GM12878 (cell line): Measurements from ENCODE around the gene KIF18A. TPM values are rescaled to one million over a fixed set of nuclear protein-coding genes. Genes with fewer than 3 reads are reported as not detected.
A peak's percentile ranks its signal among the peaks of the same experiment; 100 is the strongest.

Experiments
- ASH2L ChIP-seq: fragments of 300-600, 200-600 bp; sonication (generic); IDR thresholded peaks from 2 replicates; pipeline ENCODE4 v1.6.1; 2017; ENCODE audit warnings: low read depth, mild to moderate bottlenecking, borderline replicate concordance
- ATF3 ChIP-seq: IDR thresholded peaks from 2 replicates; pipeline ENCODE4 v1.6.1; 2011; ENCODE audit warnings: low read depth, mild to moderate bottlenecking, low read length, moderate library complexity, borderline replicate concordance; ENCODE audit errors: extremely low read depth
- CBFB ChIP-seq: IDR thresholded peaks from 2 replicates; pipeline ENCODE4 v1.6.1; 2016; ENCODE audit warnings: antibody characterized with exemption, low read depth
- CBX5 ChIP-seq: sonication (generic); IDR thresholded peaks from 2 replicates; pipeline ENCODE4 v1.6.1; 2016; ENCODE audit warnings: low read depth, moderate library complexity, mild to moderate bottlenecking, inconsistent platforms
- DPF2 ChIP-seq: fragments of 450-650 bp; IDR thresholded peaks from 2 replicates; pipeline ENCODE4 v1.6.1; 2017; ENCODE audit warnings: mild to moderate bottlenecking
- EGR1 ChIP-seq, 2 experiments: IDR thresholded peaks; 1 replicate in 1 of 2; 2 replicates in 1 of 2; pipeline ENCODE4 v1.6.1; 2011 to 2012; ENCODE audit warnings: low read depth in 2 of 2, low read length in 2 of 2, borderline replicate concordance in 1 of 2, mild to moderate bottlenecking in 1 of 2, moderate library complexity in 1 of 2
- GATAD2B ChIP-seq: fragments of 450-650 bp; conservative IDR thresholded peaks from 2 replicates; pipeline ENCODE4 v1.6.1; 2017; ENCODE audit warnings: low read depth, mild to moderate bottlenecking, moderate library complexity
- IRF4 ChIP-seq: IDR thresholded peaks from 2 replicates; pipeline ENCODE4 v1.6.1; 2011; ENCODE audit warnings: low read depth, low read length
- JUND ChIP-seq: IDR thresholded peaks from 2 replicates; pipeline ENCODE4 v1.6.1; 2012; ENCODE audit warnings: low read depth, mild to moderate bottlenecking, low read length, improper control_type of control experiment, moderate library complexity
- MTA2 ChIP-seq: fragments of 450-650 bp; IDR thresholded peaks from 2 replicates; pipeline ENCODE4 v1.6.1; 2016; ENCODE audit warnings: low read depth, mild to moderate bottlenecking, moderate library complexity
- NFYA ChIP-seq: IDR thresholded peaks from 2 replicates; pipeline ENCODE4 v1.6.1; 2011; ENCODE audit warnings: low read depth, mild to moderate bottlenecking, low read length, improper control_type of control experiment, borderline replicate concordance
- NR2C1 ChIP-seq: fragments of 450-650 bp; IDR thresholded peaks from 2 replicates; pipeline ENCODE4 v1.6.1; 2017; ENCODE audit warnings: antibody characterized with exemption, mild to moderate bottlenecking, moderate library complexity
- POLR2AphosphoS5 ChIP-seq: IDR thresholded peaks from 2 replicates; pipeline ENCODE4 v1.6.1; 2011; ENCODE audit warnings: mild to moderate bottlenecking, low read length, inconsistent platforms
- POU2F2 ChIP-seq: IDR thresholded peaks from 3 replicates; pipeline ENCODE4 v1.6.1; 2011; ENCODE audit warnings: low read depth, mild to moderate bottlenecking, low read length, borderline replicate concordance
- TARDBP ChIP-seq: IDR thresholded peaks from 2 replicates; pipeline ENCODE4 v1.6.1; 2016; ENCODE audit warnings: borderline replicate concordance
- ZNF24 ChIP-seq: fragments of 450-650 bp; IDR thresholded peaks from 2 replicates; pipeline ENCODE4 v1.6.1; 2017; ENCODE audit warnings: antibody characterized with exemption, mild to moderate bottlenecking
- ZNF274 ChIP-seq: IDR thresholded peaks from one replicate; pipeline ENCODE4 v1.8.0; 2011; ENCODE audit not compliant: insufficient read length, insufficient read depth
- polyA plus RNA-seq, 11 experiments: library from polyadenylated mRNA; depleted of rRNA in 4 of 11; unstranded in 6 of 11; stranded (reverse) in 5 of 11; fragments of >200 nt; fragmentation: Nextera tagmentation in 4 of 11; fragmentation: Illumina TruSeq in 1 of 11; extraction: Ambion mirVana in 4 of 11; extraction: Trizol in 1 of 11; gene quantifications; 1 replicate in 1 of 11; 2 replicates in 10 of 11; pipeline versions ENCODE4 v1.2.1 to v1.2.3, GENCODE V29; 2011 to 2016; ENCODE audit warnings: inconsistent platforms in 2 of 11, missing spikeins in 2 of 11, low read depth in 1 of 11
- total RNA-seq, 4 experiments: library from RNA; depleted of rRNA in 3 of 4; stranded (reverse); fragments of >200 nt in 3 of 4; fragmentation: Illumina TruSeq in 1 of 4; extraction: Trizol in 1 of 4; gene quantifications; 2 replicates each; pipeline versions ENCODE4 v1.2.1 to v1.2.3, GENCODE V29; 2013 to 2021
- TF ChIP-seq, protein P1 (sequence below): fragments of 450-650 bp; IDR thresholded peaks from 2 replicates; pipeline ENCODE4 v1.6.1; 2017; ENCODE audit warnings: mild to moderate bottlenecking, moderate library complexity
- TF ChIP-seq, protein P2 (sequence below): IDR thresholded peaks from 2 replicates; pipeline ENCODE4 v1.6.1; 2011; ENCODE audit warnings: borderline replicate concordance, low read depth, mild to moderate bottlenecking, moderate library complexity, low read length; ENCODE audit not compliant: insufficient read depth, poor library complexity, severe bottlenecking
- TF ChIP-seq, protein P3 (sequence below): fragments of 450-650 bp; conservative IDR thresholded peaks from 2 replicates; pipeline ENCODE4 v1.6.1; 2017; ENCODE audit warnings: mild to moderate bottlenecking, moderate library complexity

KIF18A gene
- total and polyA plus RNA-seq, 10 of the 15 experiments (the other 5 are each of a cell fraction or from before 2014, with no cell fraction given) = 11.2 to 31.5 (median 20.4) TPM

GRCh38 chr11:28107750-28108618 lies at the start of gene KIF18A, which contains the start of gene METTL15 (continued):
- TF ChIP-seq TARDBP (no peak), MTA2 (no peak), POLR2AphosphoS5 (peak; percentile 80), GATAD2B (no peak), CBX5 (no peak; the same call in 1 of the 2 replicates), IRF4 (no peak), CBFB (peak; percentile 87), JUND (no peak), DPF2 (no peak), ATF3 (no peak), POU2F2 (peak; percentile 83; the same call in 2 of the 3 replicates), ZNF24 (no peak), NFYA (no peak), NR2C1 (no peak), ZNF274 (no peak), EGR1 (IDR thresholded peaks at IDR 0.05; ENCODE audit: borderline replicate concordance in 1 of 2, low read depth in 2 of 2, low read length in 2 of 2) (peak in 1 of 2 experiments; percentile 88; a peak in 2 of 3 replicates), ASH2L (peak; percentile 85; the same call in 1 of the 2 replicates)
- TF ChIP-seq, protein P1, sequence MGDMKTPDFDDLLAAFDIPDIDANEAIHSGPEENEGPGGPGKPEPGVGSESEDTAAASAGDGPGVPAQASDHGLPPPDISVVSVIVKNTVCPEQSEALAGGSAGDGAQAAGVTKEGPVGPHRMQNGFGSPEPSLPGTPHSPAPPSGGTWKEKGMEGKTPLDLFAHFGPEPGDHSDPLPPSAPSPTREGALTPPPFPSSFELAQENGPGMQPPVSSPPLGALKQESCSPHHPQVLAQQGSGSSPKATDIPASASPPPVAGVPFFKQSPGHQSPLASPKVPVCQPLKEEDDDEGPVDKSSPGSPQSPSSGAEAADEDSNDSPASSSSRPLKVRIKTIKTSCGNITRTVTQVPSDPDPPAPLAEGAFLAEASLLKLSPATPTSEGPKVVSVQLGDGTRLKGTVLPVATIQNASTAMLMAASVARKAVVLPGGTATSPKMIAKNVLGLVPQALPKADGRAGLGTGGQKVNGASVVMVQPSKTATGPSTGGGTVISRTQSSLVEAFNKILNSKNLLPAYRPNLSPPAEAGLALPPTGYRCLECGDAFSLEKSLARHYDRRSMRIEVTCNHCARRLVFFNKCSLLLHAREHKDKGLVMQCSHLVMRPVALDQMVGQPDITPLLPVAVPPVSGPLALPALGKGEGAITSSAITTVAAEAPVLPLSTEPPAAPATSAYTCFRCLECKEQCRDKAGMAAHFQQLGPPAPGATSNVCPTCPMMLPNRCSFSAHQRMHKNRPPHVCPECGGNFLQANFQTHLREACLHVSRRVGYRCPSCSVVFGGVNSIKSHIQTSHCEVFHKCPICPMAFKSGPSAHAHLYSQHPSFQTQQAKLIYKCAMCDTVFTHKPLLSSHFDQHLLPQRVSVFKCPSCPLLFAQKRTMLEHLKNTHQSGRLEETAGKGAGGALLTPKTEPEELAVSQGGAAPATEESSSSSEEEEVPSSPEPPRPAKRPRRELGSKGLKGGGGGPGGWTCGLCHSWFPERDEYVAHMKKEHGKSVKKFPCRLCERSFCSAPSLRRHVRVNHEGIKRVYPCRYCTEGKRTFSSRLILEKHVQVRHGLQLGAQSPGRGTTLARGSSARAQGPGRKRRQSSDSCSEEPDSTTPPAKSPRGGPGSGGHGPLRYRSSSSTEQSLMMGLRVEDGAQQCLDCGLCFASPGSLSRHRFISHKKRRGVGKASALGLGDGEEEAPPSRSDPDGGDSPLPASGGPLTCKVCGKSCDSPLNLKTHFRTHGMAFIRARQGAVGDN = no peak
- TF ChIP-seq, protein P2, sequence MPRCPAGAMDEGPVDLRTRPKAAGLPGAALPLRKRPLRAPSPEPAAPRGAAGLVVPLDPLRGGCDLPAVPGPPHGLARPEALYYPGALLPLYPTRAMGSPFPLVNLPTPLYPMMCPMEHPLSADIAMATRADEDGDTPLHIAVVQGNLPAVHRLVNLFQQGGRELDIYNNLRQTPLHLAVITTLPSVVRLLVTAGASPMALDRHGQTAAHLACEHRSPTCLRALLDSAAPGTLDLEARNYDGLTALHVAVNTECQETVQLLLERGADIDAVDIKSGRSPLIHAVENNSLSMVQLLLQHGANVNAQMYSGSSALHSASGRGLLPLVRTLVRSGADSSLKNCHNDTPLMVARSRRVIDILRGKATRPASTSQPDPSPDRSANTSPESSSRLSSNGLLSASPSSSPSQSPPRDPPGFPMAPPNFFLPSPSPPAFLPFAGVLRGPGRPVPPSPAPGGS = no peak
- TF ChIP-seq, protein P3, sequence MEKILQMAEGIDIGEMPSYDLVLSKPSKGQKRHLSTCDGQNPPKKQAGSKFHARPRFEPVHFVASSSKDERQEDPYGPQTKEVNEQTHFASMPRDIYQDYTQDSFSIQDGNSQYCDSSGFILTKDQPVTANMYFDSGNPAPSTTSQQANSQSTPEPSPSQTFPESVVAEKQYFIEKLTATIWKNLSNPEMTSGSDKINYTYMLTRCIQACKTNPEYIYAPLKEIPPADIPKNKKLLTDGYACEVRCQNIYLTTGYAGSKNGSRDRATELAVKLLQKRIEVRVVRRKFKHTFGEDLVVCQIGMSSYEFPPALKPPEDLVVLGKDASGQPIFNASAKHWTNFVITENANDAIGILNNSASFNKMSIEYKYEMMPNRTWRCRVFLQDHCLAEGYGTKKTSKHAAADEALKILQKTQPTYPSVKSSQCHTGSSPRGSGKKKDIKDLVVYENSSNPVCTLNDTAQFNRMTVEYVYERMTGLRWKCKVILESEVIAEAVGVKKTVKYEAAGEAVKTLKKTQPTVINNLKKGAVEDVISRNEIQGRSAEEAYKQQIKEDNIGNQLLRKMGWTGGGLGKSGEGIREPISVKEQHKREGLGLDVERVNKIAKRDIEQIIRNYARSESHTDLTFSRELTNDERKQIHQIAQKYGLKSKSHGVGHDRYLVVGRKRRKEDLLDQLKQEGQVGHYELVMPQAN = peak; percentile 99
